Transverse colon (tissue), 4 donors: ENCODE data around the gene TGFBI. TPM values are rescaled to one million over a fixed set of nuclear protein-coding genes. Genes with fewer than 3 reads are reported as not detected.

ENCODE experiments used
- DNase-seq: peaks from one replicate; pipeline ENCODE4 v3.0.0-alpha.2; 2019
- H3K27ac ChIP-seq, 4 donors: fragments of 200-600 bp; sonication (generic); 2 replicates each; pipeline ENCODE4 v1.5.1; 2016 to 2018; ENCODE audit warnings: inconsistent platforms in 4 of 4
- H3K27me3 ChIP-seq: fragments of 200-600 bp; sonication (generic); 2 replicates; pipeline ENCODE4 v1.5.1; 2017; ENCODE audit warnings: inconsistent platforms
- H3K36me3 ChIP-seq, 4 donors: fragments of 200-600 bp; sonication (generic); 2 replicates each; pipeline ENCODE4 v1.5.1; 2017 to 2019; ENCODE audit warnings: inconsistent platforms in 4 of 4
- H3K4me1 ChIP-seq, 4 donors: fragments of 200-600 bp; sonication (generic); 2 replicates each; pipeline ENCODE4 v1.5.1; 2017 to 2020; ENCODE audit warnings: inconsistent platforms in 4 of 4
- H3K4me3 ChIP-seq, 4 donors: fragments of 200-600 bp; sonication (generic); 1 replicate in 1 of 4; 2 replicates in 3 of 4; pipeline versions ENCODE4 v1.5.1 to v1.6.1; 2017 to 2019; ENCODE audit warnings: inconsistent platforms in 4 of 4
- H3K9me3 ChIP-seq, 2 donors: fragments of 200-600 bp; sonication (generic); 2 replicates each; pipeline ENCODE4 v1.5.1; 2017 to 2019; ENCODE audit warnings: inconsistent platforms in 2 of 2
- EP300 ChIP-seq: sonication (generic); formaldehyde crosslinking; IDR thresholded peaks from one replicate; pipeline ENCODE4 v1.6.1; 2017; ENCODE audit warnings: antibody characterized with exemption, low read depth
- POLR2A ChIP-seq: fragments of 450-650 bp; IDR thresholded peaks from one replicate; pipeline ENCODE4 v1.6.1; 2016; ENCODE audit warnings: antibody characterized with exemption, mild to moderate bottlenecking, moderate library complexity
- POLR2AphosphoS5 ChIP-seq, 3 donors: sonication (generic); formaldehyde crosslinking; IDR thresholded peaks; one replicate each; pipeline ENCODE4 v1.6.1; 2016; ENCODE audit warnings: antibody characterized with exemption in 3 of 3
- WGBS, 2 donors: methylation state at CpG; one replicate each; pipeline ENCODE4 v1.1.5; 2018; ENCODE audit warnings: low coverage in 1 of 2; 5-methylcytosine and 5-hydroxymethylcytosine counted together
- in situ Hi-C, 4 donors: fragments of 200-750 bp; cut with MboI; loops; one replicate each; pipeline versions ENCODE4 v1.15.0 to v1.15.1; 2017; ENCODE audit warnings: low sequenced_read_pairs in 3 of 4, low pct_ligation_motif_present in 1 of 4, low pct_unique_long_range_greater_than_20kb in 1 of 4
- intact Hi-C: fragments of 100-400 bp; cut with DNase I; formaldehyde crosslinking; loops from one replicate; pipeline ENCODE4 v1.15.1; 2023; ENCODE audit warnings: low total_unique reads
- total RNA-seq, 4 donors: library from RNA; depleted of rRNA; stranded (reverse); fragments of >200 nt; gene quantifications; one replicate each; pipeline ENCODE4 v1.1.0, GENCODE V29; 2016
- TF ChIP-seq, protein P1 (sequence below), 5 experiments: fragments of 200-600 bp in 3 of 5; fragments of 450-650 bp in 2 of 5; sonication (generic) in 3 of 5; IDR thresholded peaks; 1 replicate in 2 of 5; 2 replicates in 3 of 5; pipeline ENCODE4 v1.5.1; 2016 to 2017; ENCODE audit warnings: antibody characterized with exemption in 5 of 5, inconsistent platforms in 3 of 5, mild to moderate bottlenecking in 2 of 5, moderate library complexity in 1 of 5

Gene TGFBI
- total RNA-seq, 4 donors from 2014 or later, result 22.4 to 79.6 (median 29.8) TPM

GRCh38 chr5:136073714-136074529 lies 45.1 kb downstream of the TGFBI start:
- DNase-seq, result no peak
- 85 to 91% methylated on average over 2 to 5 of the region's 5 CpGs for WGBS, 2 donors
- Histone ChIP-seq H3K27me3 (no peaks in the 10 kb centered on the region), H3K4me1 (no peaks in the 10 kb centered on the region), H3K27ac (no peak overlapping the region), H3K9me3 (no peaks in the 10 kb centered on the region), H3K36me3 (no peaks in the 10 kb centered on the region), H3K4me3 (no peak overlapping the region)
- in situ Hi-C loops (loop anchor here in 2 of 4 donors (10.0 to 25.0 kb wide), 2 partner anchors 129 to 137 kb away; no protein-coding TSS in a partner anchor), intact Hi-C loops (no loop called here)
- TF ChIP-seq, protein P1, sequence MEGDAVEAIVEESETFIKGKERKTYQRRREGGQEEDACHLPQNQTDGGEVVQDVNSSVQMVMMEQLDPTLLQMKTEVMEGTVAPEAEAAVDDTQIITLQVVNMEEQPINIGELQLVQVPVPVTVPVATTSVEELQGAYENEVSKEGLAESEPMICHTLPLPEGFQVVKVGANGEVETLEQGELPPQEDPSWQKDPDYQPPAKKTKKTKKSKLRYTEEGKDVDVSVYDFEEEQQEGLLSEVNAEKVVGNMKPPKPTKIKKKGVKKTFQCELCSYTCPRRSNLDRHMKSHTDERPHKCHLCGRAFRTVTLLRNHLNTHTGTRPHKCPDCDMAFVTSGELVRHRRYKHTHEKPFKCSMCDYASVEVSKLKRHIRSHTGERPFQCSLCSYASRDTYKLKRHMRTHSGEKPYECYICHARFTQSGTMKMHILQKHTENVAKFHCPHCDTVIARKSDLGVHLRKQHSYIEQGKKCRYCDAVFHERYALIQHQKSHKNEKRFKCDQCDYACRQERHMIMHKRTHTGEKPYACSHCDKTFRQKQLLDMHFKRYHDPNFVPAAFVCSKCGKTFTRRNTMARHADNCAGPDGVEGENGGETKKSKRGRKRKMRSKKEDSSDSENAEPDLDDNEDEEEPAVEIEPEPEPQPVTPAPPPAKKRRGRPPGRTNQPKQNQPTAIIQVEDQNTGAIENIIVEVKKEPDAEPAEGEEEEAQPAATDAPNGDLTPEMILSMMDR (IDR thresholded peaks at IDR 0.05), result no peak
- TF ChIP-seq POLR2A (no peak), EP300 (no peak), POLR2AphosphoS5 (IDR thresholded peaks at IDR 0.05) (no peak)

DNA sequence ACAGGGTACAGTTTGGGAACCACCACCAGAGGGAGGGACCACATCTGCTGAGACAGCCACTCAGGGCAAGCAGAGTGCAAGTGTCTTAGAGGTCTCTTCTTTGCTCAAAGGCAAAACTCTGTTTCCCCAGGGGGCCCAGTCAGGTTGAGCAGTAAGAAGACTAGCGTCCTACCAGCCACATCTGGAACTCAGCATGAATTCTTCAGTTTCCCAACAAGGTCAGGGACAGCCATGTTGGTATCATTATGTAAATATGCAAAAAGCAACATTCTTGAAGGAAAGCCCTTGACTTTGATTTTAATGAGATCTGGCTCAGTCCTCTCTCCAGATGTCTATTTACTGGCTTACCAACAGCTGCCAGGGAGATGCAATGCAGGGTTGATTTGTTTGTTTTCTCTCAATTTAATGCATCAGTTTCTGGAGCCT lies 46.7 kb downstream of the TGFBI start:
- H3K9me3 ChIP-seq, result no peaks in the 10 kb centered on the region
- no peaks in the 10 kb centered on the region for H3K4me1 ChIP-seq
- in situ Hi-C loops (loop anchor here in 1 of 4 donors (10.0 kb wide), 1 partner anchor 131 kb away; no protein-coding TSS in a partner anchor), intact Hi-C loops (no loop called here)
- WGBS, 2 donors, result 79% methylated on average over 1 of the region's 1 CpG; no CpG with 5 or more reads in 1 of the 2 donors
- no peaks in the 10 kb centered on the region for H3K36me3 ChIP-seq
- no peak for DNase-seq
- no peak for TF ChIP-seq POLR2A
- H3K4me3 ChIP-seq, result no peak overlapping the region
- H3K27me3 ChIP-seq, result no peaks in the 10 kb centered on the region
- no peak overlapping the region for H3K27ac ChIP-seq

DNA sequence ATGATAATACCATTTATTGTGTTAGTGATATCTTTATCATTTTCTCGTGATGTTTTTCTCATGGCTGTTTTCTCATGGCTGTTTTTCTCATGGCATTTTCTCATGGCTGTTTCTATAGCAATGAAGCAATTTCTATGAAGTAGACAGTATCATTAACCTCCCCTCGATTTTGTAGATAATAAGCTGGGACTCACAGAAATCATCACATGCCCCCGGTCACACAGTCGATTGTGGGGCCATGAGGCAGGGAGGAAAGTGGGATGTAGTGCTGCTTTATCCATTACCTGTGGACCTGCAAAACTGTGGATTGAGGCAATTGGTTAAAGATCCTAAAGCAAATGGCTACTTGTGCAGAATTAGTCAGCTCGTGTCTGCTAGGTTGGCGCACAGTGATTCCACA lies 47.3 kb downstream of the TGFBI start:
- Histone ChIP-seq H3K36me3 (no peaks in the 10 kb centered on the region), H3K9me3 (no peaks in the 10 kb centered on the region), H3K4me1 (peaks cover 0 to 5% (median 4%) of the 10 kb centered on the region in 4 donors), H3K27me3 (no peaks in the 10 kb centered on the region), H3K27ac (no peak overlapping the region), H3K4me3 (no peak overlapping the region)
- intact Hi-C loops, result no loop called here
- no peak for DNase-seq
- WGBS, 2 donors, result 72% methylated on average over 5 to 6 of the region's 6 CpGs
- in situ Hi-C loops, result loop anchor here in 1 of 4 donors (10.0 kb wide), 1 partner anchor 131 kb away; no protein-coding TSS in a partner anchor
- TF ChIP-seq POLR2AphosphoS5 (IDR thresholded peaks at IDR 0.05) (no peak), EP300 (no peak), POLR2A (no peak)
- TF ChIP-seq, protein P1 (IDR thresholded peaks at IDR 0.05), result no peak

- TF ChIP-seq, protein P1 (IDR thresholded peaks at IDR 0.05), result no peak
- TF ChIP-seq EP300, result no peak
- peaks cover 0 to 8% (median 7%) of the 10 kb centered on the region in 4 donors for H3K4me1 ChIP-seq
- intact Hi-C loops (no loop called here), in situ Hi-C loops (loop anchor here in 1 of 4 donors (10.0 kb wide), 1 partner anchor 132 kb away; no protein-coding TSS in a partner anchor)
- no peak for DNase-seq
- no peak overlapping the region for H3K27ac ChIP-seq
- no peaks in the 10 kb centered on the region for H3K27me3 ChIP-seq
- no peaks in the 10 kb centered on the region for H3K36me3 ChIP-seq
- 95% methylated on average over 4 of the region's 4 CpGs; no CpG with 5 or more reads in 1 of the 2 donors for WGBS, 2 donors
- H3K9me3 ChIP-seq, result no peaks in the 10 kb centered on the region
- no peak overlapping the region for H3K4me3 ChIP-seq
Measured at GRCh38 chr5:136076881-136077445, 48.2 kb downstream of the TGFBI start.
